Activated B cell treated with CpG ODN at 0.5 μM for 24 hours (primary cell): Measurements from ENCODE around the gene ARHGAP42. TPM values are rescaled to one million over a fixed set of nuclear protein-coding genes. Genes with fewer than 3 reads are reported as not detected.

ENCODE experiments used
- ATAC-seq: fragments of 200-7000 bp; cut with Tn5 transposase; one replicate; pipeline ENCODE4 v1.10.0; 2021; ENCODE audit warnings: low read depth, mild to moderate bottlenecking, moderate library complexity
- CTCF ChIA-PET: fragments of 350-600 bp; sonication (Branson Sonifier 250); formaldehyde crosslinking; loops from one replicate; lab custom pipeline; 2021; ENCODE audit warnings: antibody characterized with exemption; lab: Charles Lee
- POLR2A ChIA-PET: fragments of 350-600 bp; sonication (Branson Sonifier 250); formaldehyde crosslinking; loops from one replicate; lab custom pipeline; 2021; ENCODE audit warnings: antibody characterized with exemption; lab: Charles Lee
- DNase-seq: peaks from one replicate; pipeline ENCODE4 v3.0.0; 2022
- H3K27ac Mint-ChIP-seq: one replicate; pipeline ENCODE4 v1.8.0; 2020; ENCODE audit warnings: mixed read lengths
- H3K27me3 Mint-ChIP-seq: one replicate; pipeline ENCODE4 v1.8.0; 2021; ENCODE audit warnings: mixed read lengths
- H3K36me3 Mint-ChIP-seq: one replicate; pipeline ENCODE4 v1.8.0; 2021; ENCODE audit warnings: low read depth, mixed read lengths
- H3K4me1 Mint-ChIP-seq: one replicate; pipeline ENCODE4 v1.8.0; 2021; ENCODE audit warnings: mixed read lengths
- H3K4me3 Mint-ChIP-seq: one replicate; pipeline ENCODE4 v1.8.0; 2020; ENCODE audit warnings: mild to moderate bottlenecking, mixed read lengths
- H3K9me3 Mint-ChIP-seq: one replicate; pipeline ENCODE4 v1.8.0; 2020; ENCODE audit warnings: mixed read lengths
- intact Hi-C: fragments of 100-400 bp; cut with micrococcal nuclease; formaldehyde crosslinking; loops from one replicate; pipeline ENCODE4 v1.15.1; 2024
- total RNA-seq: library from RNA; stranded (reverse); gene quantifications from 2 replicates; pipeline ENCODE4 v1.2.3, GENCODE V29; 2022
- TF ChIP-seq, protein P1 (sequence below): fragments of 200-600 bp; IDR thresholded peaks from one replicate; pipeline ENCODE4 v1.8.0; 2022; ENCODE audit warnings: antibody characterized with exemption, mild to moderate bottlenecking

Gene ARHGAP42
- total RNA-seq, 1 donor from 2014 or later: 4.9 TPM

GRCh38 chr11:100999756-101000155, 312.7 kb downstream of the ARHGAP42 start:
- CTCF ChIA-PET: no interaction called here
- Mint-ChIP-seq H3K36me3 (no peaks in the 10 kb centered on the region), H3K9me3 (no peaks in the 10 kb centered on the region), H3K27ac (no peak overlapping the region), H3K4me1 (no peaks in the 10 kb centered on the region), H3K4me3 (no peak overlapping the region), H3K27me3 (no peaks in the 10 kb centered on the region)
- intact Hi-C loops: no loop called here
- POLR2A ChIA-PET: interaction anchor here (0.6 kb wide), 1 partner anchor 386 kb away, joined by 4 read pairs; no protein-coding TSS in a partner anchor
- DNase-seq (no peak), ATAC-seq (no peak)
- TF ChIP-seq, protein P1, sequence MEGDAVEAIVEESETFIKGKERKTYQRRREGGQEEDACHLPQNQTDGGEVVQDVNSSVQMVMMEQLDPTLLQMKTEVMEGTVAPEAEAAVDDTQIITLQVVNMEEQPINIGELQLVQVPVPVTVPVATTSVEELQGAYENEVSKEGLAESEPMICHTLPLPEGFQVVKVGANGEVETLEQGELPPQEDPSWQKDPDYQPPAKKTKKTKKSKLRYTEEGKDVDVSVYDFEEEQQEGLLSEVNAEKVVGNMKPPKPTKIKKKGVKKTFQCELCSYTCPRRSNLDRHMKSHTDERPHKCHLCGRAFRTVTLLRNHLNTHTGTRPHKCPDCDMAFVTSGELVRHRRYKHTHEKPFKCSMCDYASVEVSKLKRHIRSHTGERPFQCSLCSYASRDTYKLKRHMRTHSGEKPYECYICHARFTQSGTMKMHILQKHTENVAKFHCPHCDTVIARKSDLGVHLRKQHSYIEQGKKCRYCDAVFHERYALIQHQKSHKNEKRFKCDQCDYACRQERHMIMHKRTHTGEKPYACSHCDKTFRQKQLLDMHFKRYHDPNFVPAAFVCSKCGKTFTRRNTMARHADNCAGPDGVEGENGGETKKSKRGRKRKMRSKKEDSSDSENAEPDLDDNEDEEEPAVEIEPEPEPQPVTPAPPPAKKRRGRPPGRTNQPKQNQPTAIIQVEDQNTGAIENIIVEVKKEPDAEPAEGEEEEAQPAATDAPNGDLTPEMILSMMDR: no peak

DNA sequence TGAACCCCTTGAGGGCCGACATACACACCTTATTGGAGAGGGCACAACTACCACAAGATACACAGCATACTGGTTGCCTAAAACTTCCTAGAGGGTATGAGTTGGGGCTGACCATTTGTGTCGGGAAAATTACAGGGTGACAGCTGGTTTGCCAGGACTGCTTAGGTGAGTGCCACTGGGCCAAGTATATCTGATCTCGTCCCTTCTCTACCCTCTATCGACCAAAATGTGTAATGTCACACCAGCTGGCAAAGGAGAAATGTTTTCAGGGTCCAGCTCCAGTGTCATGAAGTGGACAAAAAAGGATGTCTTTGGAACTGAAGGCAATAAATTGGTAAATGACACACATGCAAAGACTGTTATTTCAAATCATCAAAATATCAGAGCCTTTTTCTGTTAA, 316.4 kb downstream of the ARHGAP42 start:
- Mint-ChIP-seq H3K4me3 (no peak overlapping the region), H3K27me3 (no peaks in the 10 kb centered on the region), H3K36me3 (no peaks in the 10 kb centered on the region), H3K9me3 (peaks cover 2% of the 10 kb centered on the region), H3K27ac (no peak overlapping the region), H3K4me1 (peaks cover 2% of the 10 kb centered on the region)
- ATAC-seq (no peak), DNase-seq (no peak)
- intact Hi-C loops: no loop called here
- ChIA-PET CTCF (no interaction called here), POLR2A (no interaction called here)
- TF ChIP-seq, protein P1: no peak

GRCh38 chr11:101008961-101009689, 322.0 kb downstream of the ARHGAP42 start:
- intact Hi-C loops: no loop called here
- peak overlapping the region; percentile 85 for H3K27ac Mint-ChIP-seq

DNA sequence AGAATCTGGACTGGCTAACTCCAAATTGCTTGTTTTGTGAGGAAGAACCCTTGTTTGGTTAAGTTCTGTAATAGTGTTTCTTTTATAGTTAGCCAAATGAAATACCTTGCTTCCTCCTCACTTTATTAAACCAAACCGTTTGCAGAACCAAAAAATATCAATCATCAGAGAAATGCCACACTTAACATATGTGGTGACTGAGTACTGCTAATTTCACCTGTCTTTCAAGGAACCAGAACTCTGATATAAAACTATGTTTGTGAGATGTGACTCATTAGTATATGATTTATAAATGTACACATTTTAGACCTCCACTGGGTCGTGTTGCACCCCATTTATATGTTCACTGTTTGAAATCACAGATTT, 322.6 kb downstream of the ARHGAP42 start:
- ATAC-seq (no peak), DNase-seq (no peak)
- TF ChIP-seq, protein P1: no peak
- intact Hi-C loops: no loop called here
- H3K4me1 Mint-ChIP-seq: peaks cover 27% of the 10 kb centered on the region
- H3K27ac Mint-ChIP-seq: peak overlapping the region; percentile 85
- no peaks in the 10 kb centered on the region for H3K27me3 Mint-ChIP-seq
- no peaks in the 10 kb centered on the region for H3K36me3 Mint-ChIP-seq
- POLR2A ChIA-PET: no interaction called here
- peaks cover 7% of the 10 kb centered on the region for H3K9me3 Mint-ChIP-seq
- peak overlapping the region; percentile 48 for H3K4me3 Mint-ChIP-seq
- CTCF ChIA-PET: no interaction called here

More at GRCh38 chr11:101008961-101009689, 322.0 kb downstream of the ARHGAP42 start:
- Mint-ChIP-seq H3K4me3 (peak overlapping the region; percentile 48), H3K27me3 (no peaks in the 10 kb centered on the region), H3K9me3 (peaks cover 7% of the 10 kb centered on the region), H3K36me3 (no peaks in the 10 kb centered on the region), H3K4me1 (peaks cover 27% of the 10 kb centered on the region)
- POLR2A ChIA-PET: no interaction called here
- peak; percentile 40 for ATAC-seq
- TF ChIP-seq, protein P1: no peak
- CTCF ChIA-PET: interaction anchor here (0.7 kb wide), 1 partner anchor 56 kb away, joined by 3 read pairs; no protein-coding TSS in a partner anchor
- DNase-seq: no peak

GRCh38 chr11:101010899-101011298, 323.8 kb downstream of the ARHGAP42 start:
- no peak overlapping the region for H3K4me3 Mint-ChIP-seq
- intact Hi-C loops: no loop called here
- no peaks in the 10 kb centered on the region for H3K27me3 Mint-ChIP-seq
- ChIA-PET POLR2A (no interaction called here), CTCF (no interaction called here)
- TF ChIP-seq, protein P1: no peak
- peaks cover 7% of the 10 kb centered on the region for H3K9me3 Mint-ChIP-seq
- no peak for ATAC-seq
- peaks cover 27% of the 10 kb centered on the region for H3K4me1 Mint-ChIP-seq
- no peaks in the 10 kb centered on the region for H3K36me3 Mint-ChIP-seq
- no peak overlapping the region for H3K27ac Mint-ChIP-seq
- DNase-seq: no peak
